H9 (cell line): ENCODE measurements around the gene KLHL2. TPM values are rescaled to one million over a fixed set of nuclear protein-coding genes. Genes with fewer than 3 reads are reported as not detected.

Experiments used
- DNase-seq: peaks from one replicate; pipeline ENCODE4 v3.0.0-alpha.2; 2017
- H2AFZ ChIP-seq: one replicate; pipeline ENCODE4 v1.6.1; 2013; ENCODE audit warnings: mild to moderate bottlenecking, low read length, control low read depth, moderate library complexity
- H2AK5ac ChIP-seq: 2 replicates; pipeline ENCODE4 v1.6.1; 2013; ENCODE audit warnings: low read length, control low read depth, mixed read lengths; ENCODE audit not compliant: insufficient read length
- H2BK120ac ChIP-seq: one replicate; pipeline ENCODE4 v1.6.1; 2013; ENCODE audit warnings: low read depth, mild to moderate bottlenecking, low read length, control low read depth, inconsistent platforms; ENCODE audit not compliant: poor library complexity, severe bottlenecking
- H2BK12ac ChIP-seq: 2 replicates; pipeline ENCODE4 v1.6.1; 2013; ENCODE audit warnings: low read length, control low read depth, mixed read lengths, low read depth; ENCODE audit not compliant: insufficient read length
- H2BK15ac ChIP-seq: 2 replicates; pipeline ENCODE4 v1.6.1; 2013; ENCODE audit warnings: low read depth, low read length, control low read depth
- H2BK20ac ChIP-seq: one replicate; pipeline ENCODE4 v1.6.1; 2013; ENCODE audit warnings: low read depth, mild to moderate bottlenecking, low read length, control low read depth, inconsistent platforms; ENCODE audit not compliant: poor library complexity, severe bottlenecking
- H2BK5ac ChIP-seq: 2 replicates; pipeline ENCODE4 v1.6.1; 2013; ENCODE audit warnings: low read length, control low read depth, mixed read lengths; ENCODE audit not compliant: insufficient read length
- H3K14ac ChIP-seq: 2 replicates; pipeline ENCODE4 v1.6.1; 2013; ENCODE audit warnings: low read length, control low read depth; ENCODE audit not compliant: insufficient read depth
- H3K18ac ChIP-seq: 2 replicates; pipeline ENCODE4 v1.6.1; 2013; ENCODE audit warnings: low read depth, mild to moderate bottlenecking, mixed read lengths, low read length, control low read depth; ENCODE audit not compliant: insufficient read length
- H3K23ac ChIP-seq: 2 replicates; pipeline ENCODE4 v1.6.1; 2013; ENCODE audit warnings: low read length, control low read depth, mixed read lengths, low read depth; ENCODE audit not compliant: insufficient read length
- H3K23me2 ChIP-seq: 2 replicates; pipeline ENCODE4 v1.6.1; 2013; ENCODE audit warnings: low read depth, mild to moderate bottlenecking, mixed read lengths, low read length, control low read depth; ENCODE audit not compliant: insufficient read length, poor library complexity, severe bottlenecking
- H3K27ac ChIP-seq: 2 replicates; pipeline ENCODE4 v1.5.1; 2013; ENCODE audit warnings: low read length, control low read depth, mixed read lengths, low read depth; ENCODE audit not compliant: insufficient read length
- H3K27me3 ChIP-seq: 2 replicates; pipeline ENCODE4 v1.6.1; 2013; ENCODE audit warnings: low read length, control low read depth, inconsistent platforms; ENCODE audit not compliant: insufficient read depth
- H3K4ac ChIP-seq: 2 replicates; pipeline ENCODE4 v1.6.1; 2013; ENCODE audit warnings: low read depth, mild to moderate bottlenecking, control low read depth, inconsistent platforms, low read length, moderate library complexity
- H3K4me1 ChIP-seq: 2 replicates; pipeline ENCODE4 v1.6.1; 2013; ENCODE audit warnings: low read length, control low read depth, inconsistent platforms; ENCODE audit not compliant: insufficient read depth
- H3K4me2 ChIP-seq: 2 replicates; pipeline ENCODE4 v1.6.1; 2013; ENCODE audit warnings: low read length, control low read depth, mixed read lengths; ENCODE audit not compliant: insufficient read length, insufficient read depth
- H3K56ac ChIP-seq: 2 replicates; pipeline ENCODE4 v1.6.1; 2013; ENCODE audit warnings: low read depth, mild to moderate bottlenecking, mixed read lengths, low read length, control low read depth; ENCODE audit not compliant: insufficient read length
- H3K79me1 ChIP-seq: 2 replicates; pipeline ENCODE4 v1.6.1; 2013; ENCODE audit warnings: low read depth, mild to moderate bottlenecking, moderate library complexity, low read length, control low read depth, inconsistent platforms; ENCODE audit not compliant: insufficient read depth, poor library complexity, severe bottlenecking
- H3K79me2 ChIP-seq: 2 replicates; pipeline ENCODE4 v1.6.1; 2013; ENCODE audit warnings: low read length, control low read depth, inconsistent platforms; ENCODE audit not compliant: insufficient read depth
- H3K9ac ChIP-seq: 2 replicates; pipeline ENCODE4 v1.6.1; 2013; ENCODE audit warnings: low read length, control low read depth, mixed read lengths; ENCODE audit not compliant: insufficient read length; ENCODE audit errors: extremely low read depth
- H3K9me3 ChIP-seq: one replicate; pipeline ENCODE4 v1.6.1; 2013; ENCODE audit warnings: low read depth, low read length, inconsistent platforms; ENCODE audit not compliant: control insufficient read depth
- H3T11ph ChIP-seq: one replicate; pipeline ENCODE4 v1.6.1; 2013; ENCODE audit warnings: mild to moderate bottlenecking, low read length, control low read depth, inconsistent platforms
- H4K20me1 ChIP-seq: one replicate; pipeline ENCODE4 v1.6.1; 2013; ENCODE audit not compliant: control insufficient read depth, insufficient read length, insufficient read depth
- H4K5ac ChIP-seq: 2 replicates; pipeline ENCODE4 v1.6.1; 2013; ENCODE audit warnings: low read depth, mild to moderate bottlenecking, mixed read lengths, low read length, control low read depth; ENCODE audit not compliant: insufficient read length
- H4K8ac ChIP-seq: replicated peaks from 2 replicates; pipeline ENCODE4 v1.6.1; 2013; ENCODE audit warnings: low read length, control low read depth, mixed read lengths, low read depth; ENCODE audit not compliant: insufficient read length
- H4K91ac ChIP-seq: 2 replicates; pipeline ENCODE4 v1.6.1; 2013; ENCODE audit warnings: low read depth, mild to moderate bottlenecking, moderate library complexity, mixed read lengths, low read length, control low read depth; ENCODE audit not compliant: insufficient read length
- H3K27ac Mint-ChIP-seq, 3 experiments: 2 replicates in 2 of 3; 3 replicates in 1 of 3; pipeline ENCODE4 v1.8.0; 2020 to 2021; ENCODE audit warnings: mixed read lengths in 3 of 3, mild to moderate bottlenecking in 1 of 3, moderate library complexity in 1 of 3
- H3K27me3 Mint-ChIP-seq: 2 replicates; pipeline ENCODE4 v1.8.0; 2021; ENCODE audit warnings: low read depth, mild to moderate bottlenecking, moderate library complexity, mixed read lengths
- H3K36me3 Mint-ChIP-seq, 3 experiments: 2 replicates in 2 of 3; 3 replicates in 1 of 3; pipeline ENCODE4 v1.8.0; 2020 to 2021; ENCODE audit warnings: low read depth in 3 of 3, mixed read lengths in 3 of 3; ENCODE audit not compliant: insufficient read depth in 1 of 3
- H3K4me1 Mint-ChIP-seq, 2 experiments: 2 replicates each; pipeline ENCODE4 v1.8.0; 2020; ENCODE audit warnings: mixed read lengths in 2 of 2
- H3K4me3 Mint-ChIP-seq, 2 experiments: 2 replicates in 1 of 2; 3 replicates in 1 of 2; pipeline ENCODE4 v1.8.0; 2020 to 2021; ENCODE audit warnings: mild to moderate bottlenecking in 2 of 2, mixed read lengths in 2 of 2, moderate library complexity in 1 of 2
- H3K9me3 Mint-ChIP-seq, 2 experiments: 2 replicates in 1 of 2; 3 replicates in 1 of 2; pipeline ENCODE4 v1.8.0; 2020; ENCODE audit warnings: mild to moderate bottlenecking in 2 of 2, mixed read lengths in 2 of 2, moderate library complexity in 1 of 2
- CTCF ChIP-seq: fragments of 200-600 bp; sonication (generic); conservative IDR thresholded peaks from 3 replicates; pipeline ENCODE4 v1.8.0; 2021; ENCODE audit warnings: antibody characterized with exemption, mild to moderate bottlenecking
- WGBS: extraction: QIAGEN DNeasy Blood & Tissue Kit; methylation state at CpG from one replicate; pipeline ENCODE4 v1.1.7; 2013; ENCODE audit warnings: missing lambda C conversion rate, low lambda C conversion rate, mixed read lengths; ENCODE audit not compliant: insufficient read length; ENCODE audit errors: extremely low coverage; 5-methylcytosine and 5-hydroxymethylcytosine counted together
- total RNA-seq: library from RNA; stranded (reverse); gene quantifications from 2 replicates; pipeline ENCODE4 v1.2.1, GENCODE V29; 2021

The KLHL2 gene
- total RNA-seq, 1 experiment from 2014 or later = 14.3 TPM

DNA sequence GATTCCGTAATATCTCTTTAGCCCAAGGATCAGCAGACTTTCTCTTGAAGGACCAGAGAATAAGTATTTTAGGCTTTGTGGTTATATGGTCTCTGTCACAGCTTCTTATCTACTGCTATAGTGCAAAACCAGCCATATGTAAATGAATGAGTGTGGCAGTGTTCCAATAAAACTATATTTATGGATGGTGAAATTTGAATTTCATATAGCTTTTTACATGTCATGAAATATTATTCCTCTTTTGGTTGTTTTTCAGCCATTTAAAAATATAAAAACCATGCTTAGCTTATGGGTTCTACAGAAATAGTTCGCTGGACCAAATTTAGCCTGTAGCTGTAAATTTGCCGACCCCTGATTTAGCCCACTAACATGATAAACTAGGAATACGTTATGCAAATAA lies 102.1 kb downstream of the KLHL2 start:
- Histone ChIP-seq H3K56ac (no peak overlapping the region), H3K79me2 (no peaks in the 10 kb centered on the region)
- no peak for TF ChIP-seq CTCF

More for the DNA sequence above, 102.1 kb downstream of the KLHL2 start:
- H2AFZ ChIP-seq = no peak overlapping the region
- no peak overlapping the region for H2AK5ac ChIP-seq
- Mint-ChIP-seq H3K27ac (no peak overlapping the region), H3K27me3 (no peaks in the 10 kb centered on the region), H3K4me1 (no peaks in the 10 kb centered on the region), H3K4me3 (no peak overlapping the region), H3K36me3 (peaks cover 3 to 13% (median 5%) of the 10 kb centered on the region in 3 experiments; a peak in 4 of 7 replicates), H3K9me3 (no peaks in the 10 kb centered on the region)
- DNase-seq = no peak
- H4K8ac ChIP-seq = no peak overlapping the region
- H3K4me1 ChIP-seq = no peaks in the 10 kb centered on the region
- no peak overlapping the region for H3K4me2 ChIP-seq
- no peak overlapping the region for H2BK120ac ChIP-seq
- H3K14ac ChIP-seq = no peak overlapping the region
- no peak overlapping the region for H2BK15ac ChIP-seq
- H3K4ac ChIP-seq = no peak overlapping the region
- no peak overlapping the region for H2BK5ac ChIP-seq
- no peaks in the 10 kb centered on the region for H3K79me1 ChIP-seq
- no peaks in the 10 kb centered on the region for H4K20me1 ChIP-seq
- no peak overlapping the region for H3K23ac ChIP-seq
- H3K9me3 ChIP-seq = no peaks in the 10 kb centered on the region
- no peak overlapping the region for H3K9ac ChIP-seq
- WGBS = no CpG with 5 or more reads among the region's 4 CpGs
- H3K18ac ChIP-seq = no peak overlapping the region
- no peaks in the 10 kb centered on the region for H3K27me3 ChIP-seq
- H4K5ac ChIP-seq = no peak overlapping the region
- H2BK12ac ChIP-seq = no peak overlapping the region
- no peak overlapping the region for H2BK20ac ChIP-seq
- no peak overlapping the region for H3K27ac ChIP-seq
- no peaks in the 10 kb centered on the region for H3K23me2 ChIP-seq
- no peak overlapping the region for H4K91ac ChIP-seq
- H3T11ph ChIP-seq = no peak overlapping the region
